Stimulated activated memory B cell treated with anti-CD40 and anti-IgM and Interleukin-4, amounts not matched to agents 10 μg/mL and 1 μg/mL and 100 μg/mL, for 72 hours (primary cell): ENCODE data around the gene EIF2D.
"Not testable (repeated sequence)": the region's sequence is repeated elsewhere in the genome, so short reads cannot be mapped to it uniquely, and the experiment has no call there.

ENCODE experiments used
- ATAC-seq: fragments of 150-1000 bp; cut with Tn5 transposase; 2 replicates; pipeline ENCODE4 v1.10.0; 2021
- H3K27ac Mint-ChIP-seq: one replicate; pipeline ENCODE4 v1.8.0; 2022; ENCODE audit warnings: mild to moderate bottlenecking, mixed read lengths
- H3K27me3 Mint-ChIP-seq: one replicate; pipeline ENCODE4 v1.8.0; 2022; ENCODE audit warnings: mixed read lengths
- H3K36me3 Mint-ChIP-seq: one replicate; pipeline ENCODE4 v1.8.0; 2022; ENCODE audit warnings: mixed read lengths
- H3K4me1 Mint-ChIP-seq: one replicate; pipeline ENCODE4 v1.8.0; 2022; ENCODE audit warnings: mixed read lengths
- H3K4me3 Mint-ChIP-seq: one replicate; pipeline ENCODE4 v1.8.0; 2022; ENCODE audit warnings: mild to moderate bottlenecking, moderate library complexity, mixed read lengths
- H3K9me3 Mint-ChIP-seq: one replicate; pipeline ENCODE4 v1.8.0; 2022; ENCODE audit warnings: mixed read lengths

EIF2D gene

GRCh38 chr1:206647224-206647623 is 35.0 kb upstream of the EIF2D start:
- no peaks in the 10 kb centered on the region for H3K9me3 Mint-ChIP-seq
- no peak overlapping the region for H3K4me3 Mint-ChIP-seq
- no peak for ATAC-seq
- no peaks in the 10 kb centered on the region for H3K27me3 Mint-ChIP-seq
- no peak overlapping the region for H3K27ac Mint-ChIP-seq
- H3K36me3 Mint-ChIP-seq = no peaks in the 10 kb centered on the region
- no peaks in the 10 kb centered on the region for H3K4me1 Mint-ChIP-seq

GRCh38 chr1:206646504-206646903 is 34.2 kb upstream of the EIF2D start:
- no peaks in the 10 kb centered on the region for H3K9me3 Mint-ChIP-seq
- H3K27me3 Mint-ChIP-seq = no peaks in the 10 kb centered on the region
- H3K36me3 Mint-ChIP-seq = no peaks in the 10 kb centered on the region
- H3K27ac Mint-ChIP-seq = no peak overlapping the region
- no peaks in the 10 kb centered on the region for H3K4me1 Mint-ChIP-seq
- ATAC-seq = no peak
- H3K4me3 Mint-ChIP-seq = no peak overlapping the region

- peaks cover 7% of the 10 kb centered on the region for H3K27me3 Mint-ChIP-seq
- no peak overlapping the region for H3K27ac Mint-ChIP-seq
- ATAC-seq = no peak
- no peaks in the 10 kb centered on the region for H3K36me3 Mint-ChIP-seq
- H3K4me1 Mint-ChIP-seq = no peaks in the 10 kb centered on the region
- H3K4me3 Mint-ChIP-seq = no peak overlapping the region
- no peaks in the 10 kb centered on the region for H3K9me3 Mint-ChIP-seq
These were observed 30.9 kb upstream of the EIF2D start for GRCh38 chr1:206643118-206643698.

- not testable (repeated sequence) for ATAC-seq, H3K9me3 Mint-ChIP-seq, H3K36me3 Mint-ChIP-seq, H3K27ac Mint-ChIP-seq, H3K4me1 Mint-ChIP-seq, H3K27me3 Mint-ChIP-seq, H3K4me3 Mint-ChIP-seq
These were observed 29.8 kb upstream of the EIF2D start for GRCh38 chr1:206642074-206642473.

- ATAC-seq = no peak
- Mint-ChIP-seq H3K4me3 (no peak overlapping the region), H3K4me1 (peaks cover 31% of the 10 kb centered on the region), H3K27ac (peak overlapping the region; percentile 22), H3K27me3 (peaks cover 26% of the 10 kb centered on the region), H3K36me3 (no peaks in the 10 kb centered on the region), H3K9me3 (no peaks in the 10 kb centered on the region)
These were observed 25.3 kb upstream of the EIF2D start for GRCh38 chr1:206637605-206638004.

GRCh38 chr1:206636671-206637070 is 24.4 kb upstream of the EIF2D start:
- Mint-ChIP-seq H3K27ac (no peak overlapping the region), H3K4me1 (peaks cover 31% of the 10 kb centered on the region), H3K9me3 (no peaks in the 10 kb centered on the region), H3K4me3 (no peak overlapping the region), H3K27me3 (peaks cover 26% of the 10 kb centered on the region), H3K36me3 (no peaks in the 10 kb centered on the region)
- no peak for ATAC-seq

- H3K9me3 Mint-ChIP-seq = no peaks in the 10 kb centered on the region
- no peaks in the 10 kb centered on the region for H3K36me3 Mint-ChIP-seq
- peak overlapping the region; percentile 50 for H3K27ac Mint-ChIP-seq
- ATAC-seq = no peak
- H3K27me3 Mint-ChIP-seq = peaks cover 26% of the 10 kb centered on the region
- peak overlapping the region; percentile 87 for H3K4me3 Mint-ChIP-seq
- peaks cover 31% of the 10 kb centered on the region for H3K4me1 Mint-ChIP-seq
These were observed 23.7 kb upstream of the EIF2D start for GRCh38 chr1:206635978-206636345.

- no peaks in the 10 kb centered on the region for H3K9me3 Mint-ChIP-seq
- H3K4me3 Mint-ChIP-seq = peak within 1 kb of the TSS; percentile 87
These were observed 23.1 kb upstream of the EIF2D start, which contains the start of gene DYRK3 for GRCh38 chr1:206635080-206635977. Gene DYRK3 (plus strand): TSS chr1:206635536. CDS start chr1:206635704, 168 bp downstream.

GRCh38 chr1:206634365-206635079 is 22.3 kb upstream of the EIF2D start:
- peak overlapping the region; percentile 50 for H3K27ac Mint-ChIP-seq
- peaks cover 19% of the 10 kb centered on the region for H3K27me3 Mint-ChIP-seq
- no peaks in the 10 kb centered on the region for H3K36me3 Mint-ChIP-seq
- ATAC-seq = no peak
- H3K4me3 Mint-ChIP-seq = peak overlapping the region; percentile 87
- H3K9me3 Mint-ChIP-seq = no peaks in the 10 kb centered on the region
- H3K4me1 Mint-ChIP-seq = peaks cover 31% of the 10 kb centered on the region

More at GRCh38 chr1:206635080-206635977, 23.1 kb upstream of the EIF2D start, which contains the start of gene DYRK3:
- ATAC-seq = peak; percentile 96
- H3K4me1 Mint-ChIP-seq = peaks cover 31% of the 10 kb centered on the region
- no peaks in the 10 kb centered on the region for H3K36me3 Mint-ChIP-seq
- peaks cover 21% of the 10 kb centered on the region for H3K27me3 Mint-ChIP-seq
- H3K27ac Mint-ChIP-seq = peak within 1 kb of the TSS; percentile 50

GRCh38 chr1:206633708-206634121 is 21.4 kb upstream of the EIF2D start:
- Mint-ChIP-seq H3K36me3 (no peaks in the 10 kb centered on the region), H3K9me3 (no peaks in the 10 kb centered on the region), H3K27me3 (peaks cover 22% of the 10 kb centered on the region), H3K27ac (no peak overlapping the region), H3K4me3 (no peak overlapping the region), H3K4me1 (peaks cover 31% of the 10 kb centered on the region)
- ATAC-seq = no peak

- Mint-ChIP-seq H3K9me3 (no peaks in the 10 kb centered on the region), H3K4me1 (peaks cover 21% of the 10 kb centered on the region), H3K36me3 (no peaks in the 10 kb centered on the region), H3K27ac (no peak overlapping the region), H3K27me3 (peaks cover 27% of the 10 kb centered on the region), H3K4me3 (no peak overlapping the region)
- no peak for ATAC-seq
These were observed 18.8 kb upstream of the EIF2D start for GRCh38 chr1:206631085-206631509.

- H3K27me3 Mint-ChIP-seq = peaks cover 19% of the 10 kb centered on the region
- ATAC-seq = no peak
- H3K4me1 Mint-ChIP-seq = no peaks in the 10 kb centered on the region
- H3K4me3 Mint-ChIP-seq = no peak overlapping the region
- H3K27ac Mint-ChIP-seq = peak overlapping the region; percentile 18
- H3K36me3 Mint-ChIP-seq = no peaks in the 10 kb centered on the region
- no peaks in the 10 kb centered on the region for H3K9me3 Mint-ChIP-seq
These were observed 16.7 kb upstream of the EIF2D start for GRCh38 chr1:206628916-206629315.

- ATAC-seq, H3K27me3 Mint-ChIP-seq, H3K36me3 Mint-ChIP-seq, H3K27ac Mint-ChIP-seq, H3K9me3 Mint-ChIP-seq, H3K4me1 Mint-ChIP-seq, H3K4me3 Mint-ChIP-seq: not testable (repeated sequence)
These were observed 14.1 kb upstream of the EIF2D start for GRCh38 chr1:206626396-206626795.

GRCh38 chr1:206609229-206609991 is 2.9 kb downstream of the EIF2D start:
- Mint-ChIP-seq H3K36me3 (peaks cover 32% of the 10 kb centered on the region), H3K4me3 (peak overlapping the region; percentile 24), H3K9me3 (no peaks in the 10 kb centered on the region), H3K4me1 (peaks cover 55% of the 10 kb centered on the region), H3K27ac (peak overlapping the region; percentile 84), H3K27me3 (no peaks in the 10 kb centered on the region)
- ATAC-seq = peak; percentile 61
